HG02973 (cell line): ENCODE data around the gene GALNT7.

ENCODE experiments used
- ATAC-seq: cut with Tn5 transposase; IDR thresholded peaks from one replicate; pipeline ENCODE4 v1.9.1; 2021; ENCODE audit warnings: moderate library complexity; ENCODE audit not compliant: unreplicated experiment

GALNT7 gene

DNA sequence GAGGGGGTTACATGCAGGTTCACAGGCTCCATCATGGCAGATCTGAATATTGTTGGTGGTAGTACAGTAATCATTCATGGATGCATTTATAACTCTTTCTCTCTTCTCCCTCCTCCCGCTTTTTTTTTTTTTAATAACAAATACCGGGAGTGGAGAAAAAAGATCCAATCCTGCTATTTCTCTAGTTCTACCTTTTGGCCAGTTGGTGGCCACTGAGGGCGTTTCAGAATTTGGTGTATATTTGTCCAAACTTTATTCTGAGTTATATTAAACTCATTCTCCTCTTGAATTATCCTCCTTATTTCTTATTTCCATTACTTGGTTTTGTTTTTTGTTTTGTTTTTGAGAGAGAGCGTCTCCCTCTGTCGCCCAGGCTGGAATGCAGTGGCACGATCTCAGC is 90.7 kb downstream of the GALNT7 start:
- ATAC-seq = no peak

DNA sequence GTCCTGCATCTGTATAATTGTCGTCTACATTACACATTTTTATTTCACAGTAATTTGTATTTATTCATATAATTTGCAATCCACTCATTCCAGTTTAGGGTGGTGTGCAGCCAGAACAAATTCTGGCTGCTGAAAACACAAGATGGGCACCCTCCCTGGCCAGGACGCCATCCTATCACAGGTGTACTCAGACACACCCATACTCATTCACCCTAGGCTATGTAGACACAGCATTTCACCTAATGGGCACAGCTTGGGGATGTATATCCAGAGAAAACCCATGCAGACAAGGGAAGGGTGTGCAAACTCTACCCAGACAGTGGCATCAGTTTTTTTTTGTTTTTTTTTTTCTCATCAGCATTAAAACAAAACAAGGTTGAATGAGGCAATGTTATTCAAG is 92.4 kb downstream of the GALNT7 start:
- ATAC-seq = no peak

DNA sequence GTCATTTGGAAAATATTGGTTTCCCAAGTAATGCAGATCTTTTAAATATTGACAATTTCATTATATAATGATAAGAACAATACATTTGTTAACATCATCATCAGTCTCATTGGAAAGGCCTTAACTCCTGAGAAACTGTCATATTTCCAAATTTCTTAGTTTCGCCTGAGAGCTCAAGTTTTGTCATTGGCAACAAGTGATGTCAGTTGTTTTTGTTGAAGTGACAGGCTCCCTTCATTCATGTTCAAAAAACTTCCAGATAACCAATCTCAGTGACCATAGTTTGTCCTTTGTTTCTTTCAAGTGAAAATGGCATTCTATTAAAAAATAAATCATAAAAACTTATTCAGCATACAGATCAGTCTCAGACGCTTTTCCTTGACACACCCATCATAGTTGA is 93.8 kb downstream of the GALNT7 start:
- no peak for ATAC-seq

DNA sequence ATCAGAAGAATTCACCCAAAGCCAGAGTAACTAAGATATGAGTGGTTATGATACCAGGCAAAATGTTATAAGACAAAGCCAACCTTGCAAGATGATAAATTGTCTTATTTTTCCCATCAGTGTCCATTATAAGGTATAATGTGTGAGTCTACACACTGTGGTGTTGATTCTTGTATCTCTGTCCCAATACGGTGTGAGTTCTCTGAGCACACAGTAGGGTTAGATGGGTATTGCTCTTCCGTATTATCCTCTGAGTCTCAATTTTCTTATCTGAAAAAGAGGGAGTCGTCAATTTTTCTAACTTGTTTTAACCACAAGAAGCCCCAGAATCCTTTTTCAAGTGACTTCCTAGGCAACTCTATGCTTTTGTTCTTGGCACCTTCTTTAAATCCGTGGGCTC is 95.6 kb downstream of the GALNT7 start:
- peak; percentile 20 for ATAC-seq

DNA sequence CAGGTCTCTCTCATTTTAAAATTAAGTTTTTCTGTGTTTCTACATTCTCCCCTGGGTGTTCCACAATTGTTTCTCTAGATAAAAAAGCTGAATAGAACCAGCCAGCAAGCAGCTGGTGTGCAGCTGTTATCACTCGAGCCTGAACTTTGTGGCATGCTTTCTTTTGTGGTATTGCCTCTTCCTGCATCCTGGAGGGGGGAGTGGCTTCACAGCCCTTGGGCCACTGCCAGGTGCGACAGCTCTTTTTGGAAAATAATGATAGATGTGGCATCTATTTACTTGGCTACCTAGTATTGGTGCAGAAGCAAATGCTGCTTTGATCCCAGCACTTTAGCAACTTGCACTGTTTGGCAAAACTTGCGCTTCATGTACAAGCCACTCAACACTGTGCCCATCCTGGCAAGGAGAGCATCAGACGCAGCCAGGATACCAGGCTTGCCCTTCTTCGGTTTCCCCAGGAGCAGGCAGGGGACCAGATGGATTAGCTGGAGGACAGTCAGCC is 96.1 kb downstream of the GALNT7 start:
- ATAC-seq = peak; percentile 85

DNA sequence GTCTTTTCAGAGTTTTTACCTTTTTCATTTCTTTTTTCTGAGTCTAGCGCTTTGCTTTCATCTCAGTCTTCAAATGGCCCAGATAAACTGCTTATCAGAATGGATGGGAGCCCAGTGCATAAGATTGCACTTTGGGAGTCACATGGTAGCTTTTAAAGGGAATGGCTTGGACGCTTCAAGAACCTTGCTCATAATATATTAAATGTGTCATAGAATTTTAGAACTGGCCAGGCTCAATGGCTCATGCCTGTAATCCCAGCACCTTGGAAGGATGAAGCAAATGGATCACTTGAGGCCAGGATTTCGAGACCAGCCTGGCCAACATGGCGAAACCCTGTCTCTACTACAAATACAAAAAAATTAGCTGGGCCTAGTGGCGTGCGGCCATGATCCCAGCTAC is 97.1 kb downstream of the GALNT7 start:
- ATAC-seq = no peak

DNA sequence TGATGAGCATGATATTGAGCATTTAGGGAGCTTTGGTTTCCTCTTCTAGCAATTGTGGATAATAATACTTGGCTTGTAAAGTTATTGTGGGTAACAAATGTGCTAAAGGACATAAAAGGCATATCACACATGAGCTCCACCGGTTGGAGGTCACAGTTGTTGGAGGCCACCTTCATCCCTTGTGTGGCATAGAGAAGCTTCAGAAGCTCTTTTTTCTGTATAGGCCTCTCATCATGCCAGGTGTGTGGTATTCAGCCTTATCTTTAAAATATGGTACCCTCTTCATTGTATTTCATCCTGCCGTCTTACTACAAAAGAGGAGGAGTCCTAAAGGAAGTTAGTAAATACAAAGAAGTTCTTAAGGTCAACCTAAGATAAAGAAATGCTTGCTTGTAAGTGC is 99.1 kb downstream of the GALNT7 start:
- ATAC-seq = no peak

DNA sequence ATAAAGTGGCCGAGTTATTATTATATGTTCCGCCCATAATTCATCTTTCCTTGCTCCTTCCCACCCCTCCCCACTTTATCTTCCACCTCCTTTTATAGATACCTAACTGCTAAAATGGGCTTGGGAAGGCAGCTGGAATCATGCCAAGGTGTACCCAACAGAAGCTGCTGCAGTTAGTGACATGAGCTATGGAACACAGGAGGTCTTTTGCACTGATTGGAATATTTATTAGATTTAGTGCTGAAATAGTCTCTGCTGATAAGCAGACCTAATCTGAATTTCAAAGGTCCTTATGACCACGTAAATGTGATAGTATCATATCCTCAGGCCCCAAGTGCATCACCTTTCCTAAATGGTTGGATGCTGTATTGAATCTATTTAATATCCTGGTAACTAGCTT is 100.7 kb downstream of the GALNT7 start:
- no peak for ATAC-seq

DNA sequence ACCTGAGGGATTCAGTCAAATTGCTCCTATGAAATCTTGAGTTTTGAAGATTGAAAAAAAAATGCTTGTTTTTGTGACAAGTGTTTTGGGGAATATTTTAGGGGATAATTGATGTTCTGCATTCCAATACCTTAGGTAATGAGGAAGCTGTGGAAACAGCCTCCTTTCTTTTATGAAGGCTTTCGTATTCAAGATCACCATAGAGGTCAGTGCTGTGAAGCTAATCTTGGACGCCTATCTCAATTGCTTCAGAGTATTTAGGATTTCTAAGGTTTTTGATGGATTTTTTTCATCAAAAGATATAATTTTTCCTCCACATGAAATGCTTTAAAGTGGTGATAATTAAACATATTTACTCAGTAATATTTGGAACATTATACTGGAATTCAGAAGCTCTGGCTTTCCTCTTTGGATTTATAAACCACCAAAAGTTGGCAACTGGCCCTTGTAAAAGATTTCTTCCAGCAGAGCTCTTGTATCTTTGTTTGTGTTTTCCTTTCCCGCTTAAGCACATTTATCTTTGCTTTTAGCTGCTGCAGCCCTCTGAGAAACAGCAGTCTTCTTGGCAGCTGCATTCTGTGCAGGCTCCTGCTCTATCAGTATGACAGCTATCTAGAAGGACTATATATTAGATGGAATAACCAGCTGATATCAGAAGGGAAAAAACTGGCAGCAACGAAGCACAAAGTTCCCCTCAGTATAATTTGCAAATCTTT is 101.9 kb downstream of the GALNT7 start:
- no peak for ATAC-seq

DNA sequence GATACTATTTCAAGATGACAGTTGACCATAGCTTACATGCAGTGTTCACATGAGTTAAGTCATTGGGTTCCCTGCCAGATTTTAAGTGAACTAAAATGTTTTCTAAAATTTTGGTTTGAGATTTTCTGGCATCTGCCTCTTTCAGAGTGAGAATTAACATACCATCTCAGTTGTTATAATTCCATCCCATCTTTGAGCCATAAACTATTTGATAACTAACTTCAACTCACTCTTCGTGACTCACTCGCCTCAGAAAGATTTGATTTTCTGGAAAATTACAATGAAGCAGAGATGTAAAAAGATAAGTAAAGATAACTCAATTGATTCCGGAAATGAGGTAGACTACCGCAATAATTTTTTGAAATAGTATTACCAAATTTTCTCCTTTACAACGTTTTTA is 103.7 kb downstream of the GALNT7 start:
- no peak for ATAC-seq

DNA sequence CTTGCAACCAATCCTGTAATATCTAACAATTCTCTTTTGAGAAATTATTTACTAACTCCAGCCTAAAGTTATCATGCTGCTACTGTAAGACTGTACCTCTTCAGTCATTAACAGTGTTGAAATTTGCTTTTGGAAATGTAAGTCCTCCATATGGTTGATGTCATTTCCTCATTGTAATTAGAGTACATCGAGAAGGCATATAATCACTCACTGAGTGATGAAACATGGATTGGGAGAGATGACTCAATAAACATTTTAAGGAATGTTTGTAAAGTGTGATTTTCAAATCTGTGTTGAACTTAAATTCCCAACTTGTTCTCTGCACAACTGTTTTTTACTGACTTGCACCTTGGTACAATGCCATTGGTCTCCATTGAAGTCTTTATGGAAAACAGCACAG is 104.4 kb downstream of the GALNT7 start:
- ATAC-seq = no peak

DNA sequence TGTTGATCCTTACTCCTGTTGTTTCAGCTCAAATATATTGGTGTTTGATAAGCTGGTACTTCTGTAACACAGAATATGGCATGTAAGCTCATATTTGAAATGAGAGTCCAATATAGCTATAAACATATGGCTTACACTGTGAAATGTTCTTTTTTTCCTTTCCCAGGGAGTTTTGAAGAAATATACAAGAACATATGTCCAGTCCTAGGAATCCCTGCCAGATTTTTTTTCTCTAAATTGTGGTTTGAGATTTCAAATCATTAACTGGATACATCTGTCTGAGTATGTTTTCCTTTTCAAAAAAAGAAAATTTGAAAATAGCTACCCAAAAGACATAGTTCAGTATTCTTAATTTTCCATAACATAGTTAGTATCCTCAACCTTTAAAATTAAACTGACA is 105.3 kb downstream of the GALNT7 start:
- ATAC-seq = no peak

DNA sequence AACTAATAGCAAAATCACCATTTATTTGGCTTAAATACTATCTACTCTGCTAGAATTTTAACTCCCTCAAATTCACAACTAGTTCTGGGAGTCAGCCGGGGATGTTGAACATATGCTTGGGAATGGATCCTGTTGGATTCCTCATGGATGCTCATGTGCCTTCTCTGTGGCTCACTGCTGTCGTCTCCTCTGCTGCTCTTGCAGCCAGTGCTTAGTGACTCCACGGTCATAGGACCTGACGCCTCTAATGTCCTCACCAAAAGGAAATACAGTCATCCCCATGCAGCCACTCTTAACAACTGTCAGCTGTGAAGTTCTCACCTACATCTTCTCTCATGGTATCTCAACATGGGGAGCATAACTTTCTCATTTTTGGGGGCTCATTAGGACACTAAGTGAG is 106.1 kb downstream of the GALNT7 start:
- no peak for ATAC-seq

DNA sequence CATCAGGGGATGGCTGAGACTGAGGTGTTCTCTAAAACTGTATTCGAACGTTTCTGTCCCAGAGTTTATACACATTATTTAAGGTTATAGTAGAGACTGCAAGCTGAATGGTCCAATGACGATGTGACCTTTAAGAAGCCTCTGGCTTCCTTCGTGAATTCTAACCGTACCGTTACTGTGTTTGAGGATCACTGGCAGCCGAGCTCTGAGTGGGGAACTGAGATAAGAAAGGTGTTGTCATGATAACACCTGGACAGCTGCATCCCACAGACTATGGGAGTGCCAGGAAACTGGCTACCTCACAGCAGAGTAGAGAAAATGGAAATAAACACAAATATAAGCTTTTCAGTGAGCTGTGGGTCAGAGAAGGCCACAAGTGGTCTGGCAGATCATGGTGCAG is 106.5 kb downstream of the GALNT7 start:
- no peak for ATAC-seq

DNA sequence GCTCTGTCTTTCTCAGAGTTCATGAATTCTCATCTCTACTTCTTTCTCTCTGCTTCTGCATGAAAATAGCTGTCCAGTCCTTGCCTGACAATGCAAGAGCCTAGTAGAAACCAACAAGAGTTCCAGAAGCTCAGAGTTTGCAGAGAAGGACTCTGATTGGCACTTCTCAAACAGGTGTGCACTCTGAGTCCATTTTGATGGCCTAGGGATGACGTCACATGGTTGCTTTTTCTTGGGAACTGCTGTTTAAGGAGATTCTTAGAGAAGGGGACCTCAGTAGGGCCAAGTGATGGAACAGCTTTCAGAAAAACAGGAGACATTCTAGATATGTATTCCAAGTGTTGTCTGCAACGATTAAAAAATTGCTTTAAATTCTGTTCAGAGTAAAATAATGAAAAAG is 108.7 kb downstream of the GALNT7 start:
- ATAC-seq = no peak

DNA sequence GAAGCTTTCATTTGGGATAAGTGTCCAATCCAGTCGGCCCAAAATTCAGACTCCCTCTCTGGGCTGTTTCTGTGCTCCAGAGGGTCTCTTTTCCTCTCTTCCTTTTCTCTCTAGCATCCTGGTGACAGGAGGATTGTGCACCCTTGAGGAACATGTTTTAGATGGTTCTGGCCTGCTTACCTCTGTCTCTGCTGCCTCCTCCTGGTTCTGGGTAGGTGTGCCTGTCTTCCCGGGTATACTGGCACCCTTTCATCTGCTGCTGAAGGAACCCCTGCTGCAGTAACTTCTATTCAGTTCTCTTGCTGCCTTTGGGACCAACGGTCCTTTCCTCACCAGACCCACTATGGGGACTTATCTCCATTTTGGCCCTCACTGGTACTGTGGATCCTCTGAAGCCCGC is 112.4 kb downstream of the GALNT7 start:
- no peak for ATAC-seq

DNA sequence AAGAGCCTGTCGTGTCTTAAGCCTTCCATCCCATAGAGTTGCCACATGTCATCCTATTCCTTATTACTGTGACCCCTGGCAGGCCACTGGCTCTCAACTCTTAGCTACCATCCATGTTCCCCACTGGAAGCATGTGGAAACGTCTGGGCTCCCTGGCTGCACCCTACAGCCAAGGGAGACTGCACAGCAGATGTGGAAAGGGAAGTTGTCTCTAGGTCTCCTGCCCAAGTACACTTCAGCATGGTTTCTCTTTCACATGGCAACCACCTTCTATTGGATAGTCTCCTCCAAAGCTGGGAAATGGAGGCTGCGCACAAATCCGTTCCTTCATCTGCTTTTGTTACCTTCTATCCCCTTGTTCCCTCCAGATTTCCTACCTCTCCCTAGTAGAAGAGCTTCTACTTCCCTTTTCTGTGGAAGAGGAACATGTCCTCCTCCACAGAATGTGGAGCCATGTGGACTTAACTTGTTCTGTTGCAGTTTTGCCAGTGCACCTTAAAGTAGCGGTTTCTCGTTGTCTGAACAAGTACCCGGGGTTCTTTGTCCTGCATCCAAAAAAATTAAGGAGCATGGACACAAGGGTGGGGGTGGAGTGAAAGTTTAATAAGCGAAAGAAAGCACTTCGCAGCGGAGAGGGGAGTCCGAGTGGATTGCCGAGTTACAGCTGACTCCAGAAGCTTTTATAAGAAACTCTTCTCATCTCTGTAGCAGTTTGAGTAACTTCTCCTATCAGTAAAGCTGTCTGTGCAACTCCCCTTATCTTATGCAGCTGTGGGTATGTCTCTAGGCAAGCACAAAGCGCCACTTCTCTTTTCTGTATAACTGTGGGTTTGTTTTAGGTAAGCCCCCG is 113.0 kb downstream of the GALNT7 start:
- no peak for ATAC-seq

DNA sequence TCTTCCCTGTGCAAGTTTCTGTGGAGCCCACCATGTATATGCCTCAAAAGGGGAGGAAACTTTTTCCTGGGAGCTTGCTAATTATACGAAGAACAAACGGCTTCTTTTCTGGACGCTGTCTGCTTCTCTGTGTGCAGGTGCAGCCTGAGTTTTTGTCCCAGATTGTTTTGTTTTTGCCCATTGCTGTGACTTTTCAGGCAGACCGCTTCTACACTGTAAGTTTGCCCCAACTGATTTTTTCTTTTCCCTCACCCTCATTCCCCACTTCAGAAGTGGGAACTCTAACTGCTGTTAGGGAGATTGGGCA is 113.6 kb downstream of the GALNT7 start:
- no peak for ATAC-seq

DNA sequence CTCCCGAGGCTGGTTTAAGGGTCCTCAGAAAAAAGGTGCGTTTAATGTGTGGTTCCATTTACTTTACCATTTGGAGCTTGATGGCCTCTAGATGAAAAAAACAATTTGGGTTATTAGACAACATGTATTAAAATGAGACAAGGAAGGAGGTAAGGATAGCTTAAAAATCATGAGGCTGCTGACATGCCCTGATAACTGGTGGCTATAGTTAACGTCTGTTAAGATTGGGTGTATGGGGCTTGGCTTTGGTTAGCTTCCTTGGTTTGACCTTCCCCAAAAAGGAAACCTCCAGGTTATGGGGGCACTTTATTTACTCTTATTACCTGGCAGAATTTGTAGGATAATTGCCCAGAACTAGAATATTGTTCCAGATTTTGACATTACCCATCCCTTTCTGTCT is 114.0 kb downstream of the GALNT7 start:
- no peak for ATAC-seq

DNA sequence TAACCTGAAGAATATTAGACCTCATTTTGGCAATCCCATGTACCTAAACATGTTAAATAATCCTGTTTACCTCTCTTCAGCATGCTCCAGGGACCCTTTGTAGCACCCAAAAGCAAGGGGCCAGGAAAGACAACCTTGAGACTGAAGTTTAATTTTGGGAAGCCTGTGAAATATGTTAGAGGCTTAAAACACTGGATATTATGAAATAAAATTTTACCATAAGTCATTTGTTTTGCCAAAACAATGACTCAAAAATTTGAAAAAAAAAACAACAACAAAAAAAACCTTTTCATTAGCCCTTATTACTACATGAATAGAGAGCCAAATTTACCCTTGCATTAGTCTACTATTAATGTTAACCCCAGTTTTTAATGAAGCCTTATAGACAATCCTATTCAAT is 115.9 kb downstream of the GALNT7 start:
- no peak for ATAC-seq

DNA sequence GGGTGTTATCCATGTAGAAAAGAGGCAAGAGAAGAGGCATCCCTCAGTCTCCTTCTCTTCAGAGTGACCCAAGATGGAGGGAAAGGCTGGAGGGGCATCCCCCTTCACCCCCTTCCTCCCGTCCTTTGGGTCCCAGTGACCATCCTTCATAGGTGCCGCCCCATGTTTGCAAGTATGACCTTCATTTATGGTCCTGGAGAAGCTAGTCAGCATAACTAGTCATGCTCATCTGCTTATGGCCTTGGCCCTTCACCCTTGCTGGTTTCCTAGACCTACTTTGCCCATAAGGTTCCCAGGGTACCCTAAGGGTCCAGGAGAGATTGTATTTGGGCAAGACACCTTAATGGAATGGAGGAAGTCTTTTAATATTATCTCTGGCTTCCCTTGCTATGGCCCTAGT is 118.9 kb downstream of the GALNT7 start:
- no peak for ATAC-seq

DNA sequence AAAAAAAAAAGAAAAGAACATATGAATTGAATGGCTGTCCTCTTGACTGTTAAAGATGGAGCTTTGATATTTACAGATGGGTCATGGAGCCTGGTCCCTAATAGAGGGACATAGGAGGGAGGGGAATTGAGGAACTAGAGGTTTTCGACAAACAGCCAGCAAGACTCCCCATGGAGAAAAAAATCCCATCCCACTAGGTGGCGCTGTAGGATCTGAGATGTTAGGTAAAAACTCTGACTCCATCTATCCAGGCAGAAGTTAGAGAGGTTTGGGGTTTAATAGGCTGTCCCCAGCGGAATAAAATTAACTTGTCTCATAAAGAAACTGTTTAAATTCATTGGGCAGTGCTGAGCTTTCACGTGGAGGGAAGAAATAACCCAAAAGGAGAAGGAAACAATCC is 119.7 kb downstream of the GALNT7 start:
- peak; percentile 56 for ATAC-seq
